Measurements from ENCODE around the gene WFS1.

GRCh38 chr4:6233929-6234328 is 35.7 kb upstream of the WFS1 start:
- no peak for TF ChIP-seq CTCF (IDR thresholded peaks at IDR 0.05)
- no peak for TF ChIP-seq POLR2AphosphoS5 (IDR thresholded peaks at IDR 0.05)
- no peak for TF ChIP-seq POLR2A (IDR thresholded peaks at IDR 0.05)

Measured in suprapubic skin (tissue), 4 donors.